ENCODE measurements around the gene TEX12. TPM values are rescaled to one million over a fixed set of nuclear protein-coding genes. Genes with fewer than 3 reads are reported as not detected.
"Not testable (repeated sequence)": the region's sequence is repeated elsewhere in the genome, so short reads cannot be mapped to it uniquely, and the experiment has no call there.

TEX12 gene
- total RNA-seq, 1 donor from 2014 or later = not detected

GRCh38 chr11:112196519-112197087 lies 29.4 kb downstream of the TEX12 start:
- intact Hi-C loops (cut with DNase I) = no loop called here

GRCh38 chr11:112199101-112199500 lies 31.9 kb downstream of the TEX12 start:
- DNase-seq; intact Hi-C loops (cut with DNase I); ATAC-seq (ENCODE audit: poor library complexity): not testable (repeated sequence)

More at GRCh38 chr11:112196519-112197087, 29.4 kb downstream of the TEX12 start:
- ATAC-seq (ENCODE audit: poor library complexity) (no peak), DNase-seq (no peak)

GRCh38 chr11:112200252-112200651 lies 33.1 kb downstream of the TEX12 start:
- DNase-seq (no peak), ATAC-seq (ENCODE audit: poor library complexity) (no peak)
- intact Hi-C loops (cut with DNase I) = no loop called here

GRCh38 chr11:112206071-112206470 lies 38.9 kb downstream of the TEX12 start:
- no peak for ATAC-seq (ENCODE audit: poor library complexity)
- DNase-seq = no peak
- intact Hi-C loops (cut with DNase I) = no loop called here

- DNase-seq (no peak), ATAC-seq (ENCODE audit: poor library complexity) (no peak)
- intact Hi-C loops (cut with DNase I) = no loop called here
These were observed 43.7 kb downstream of the TEX12 start for GRCh38 chr11:112210890-112211289.

- no peak for ATAC-seq (ENCODE audit: poor library complexity)
- intact Hi-C loops (cut with DNase I) = no loop called here
- no peak for DNase-seq
These were observed 44.4 kb downstream of the TEX12 start for GRCh38 chr11:112211536-112211935.

GRCh38 chr11:112212290-112212689 lies 45.1 kb downstream of the TEX12 start:
- intact Hi-C loops (cut with DNase I) = no loop called here
- ATAC-seq (ENCODE audit: poor library complexity) (no peak), DNase-seq (no peak)

- ATAC-seq (ENCODE audit: poor library complexity) (peak; percentile 58), DNase-seq (no peak)
- intact Hi-C loops (cut with DNase I) = no loop called here
These were observed 45.5 kb downstream of the TEX12 start for GRCh38 chr11:112212710-112213109.

GRCh38 chr11:112213753-112214152 lies 46.6 kb downstream of the TEX12 start:
- intact Hi-C loops (cut with DNase I) = no loop called here
- ATAC-seq (ENCODE audit: poor library complexity) (peak; percentile 33), DNase-seq (no peak)

- intact Hi-C loops (cut with DNase I) = no loop called here
These were observed 48.4 kb downstream of the TEX12 start for GRCh38 chr11:112215621-112216020.

GRCh38 chr11:112216561-112217105 lies 49.5 kb downstream of the TEX12 start:
- DNase-seq = no peak
- ATAC-seq (ENCODE audit: poor library complexity) = no peak
- intact Hi-C loops (cut with DNase I) = no loop called here

More at GRCh38 chr11:112215621-112216020, 48.4 kb downstream of the TEX12 start:
- ATAC-seq (ENCODE audit: poor library complexity) (no peak), DNase-seq (no peak)

GRCh38 chr11:112219476-112220232 lies 52.5 kb downstream of the TEX12 start:
- intact Hi-C loops (cut with DNase I) = loop anchor here (2.0 to 10.0 kb wide), 2 partner anchors 61 to 1065 kb away; no protein-coding TSS in a partner anchor
- ATAC-seq (ENCODE audit: poor library complexity) (peak; percentile 95), DNase-seq (no peak)

GRCh38 chr11:112221274-112221835 lies 54.2 kb downstream of the TEX12 start:
- DNase-seq (no peak), ATAC-seq (ENCODE audit: poor library complexity) (no peak)
- intact Hi-C loops (cut with DNase I) = loop anchor here (10.0 kb wide), 1 partner anchor 1063 kb away; no protein-coding TSS in a partner anchor

Other genes with a start within 250 kb of the TEX12 start
- gene C11orf52, start 248.5 kb upstream of the TEX12 start, total RNA-seq = 1.7 TPM
- 19.3 TPM for gene DIXDC1, start 230.0 kb upstream of the TEX12 start, total RNA-seq
- 154 TPM for gene DLAT, start 142.0 kb upstream of the TEX12 start, total RNA-seq
- gene PIH1D2, start 93.4 kb upstream of the TEX12 start, total RNA-seq = 1.3 TPM
- gene NKAPD1, start 93.1 kb upstream of the TEX12 start, total RNA-seq = 6.5 TPM
- gene TIMM8B, start 80.6 kb upstream of the TEX12 start, total RNA-seq = 173 TPM
- gene SDHD, start 80.5 kb upstream of the TEX12 start, total RNA-seq = 255 TPM
- gene IL18, start 3.3 kb upstream of the TEX12 start, total RNA-seq = 1.9 TPM
- 151 TPM for gene BCO2, start 8.1 kb downstream of the TEX12 start, total RNA-seq
- gene PTS, start 59.1 kb downstream of the TEX12 start, total RNA-seq = 28.7 TPM
- not detected for gene PLET1, start 93.5 kb downstream of the TEX12 start, total RNA-seq

Data from Right ventricle myocardium superior (tissue), 1 donor.